ENCODE measurements around the gene RXFP2. TPM values are rescaled to one million over a fixed set of nuclear protein-coding genes. Genes with fewer than 3 reads are reported as not detected.

RXFP2 gene
- total and polyA plus RNA-seq, 9 of the 15 experiments (the other 6 are each of a cell fraction or from before 2014, with no cell fraction given), result not detected

- H4K20me1 ChIP-seq (replicated peaks; ENCODE audit: control insufficient read depth, insufficient read depth, low read length), result no peaks in the 10 kb centered on the region
- TF ChIP-seq ETS2 (tag; IDR thresholded peaks at IDR 0.05; ENCODE audit: borderline replicate concordance, poor library complexity, severe bottlenecking) (no peak), POLR3G (IDR thresholded peaks at IDR 0.05; ENCODE audit: extremely low read depth, insufficient read length, insufficient replicate concordance) (no peak), ZSCAN32 (CRISPR knock-in tag; IDR thresholded peaks at IDR 0.05) (no peak), ZNF143 (CRISPR knock-in tag; IDR thresholded peaks at IDR 0.05) (no peak), XRCC5 (IDR thresholded peaks at IDR 0.05; ENCODE audit: low read depth, low read length) (no peak), PHF8 (IDR thresholded peaks at IDR 0.05; ENCODE audit: borderline replicate concordance, low read length) (no peak), HNRNPH1 (optimal IDR thresholded peaks at IDR 0.05; ENCODE audit: low read depth, low read length) (no peak)
- no peaks in the 10 kb centered on the region for H3K79me2 ChIP-seq (ENCODE audit: control insufficient read depth, insufficient read depth, low read length)
- ATAC-seq, result no peak
- H3K36me3 ChIP-seq (ENCODE audit: control insufficient read depth, insufficient read depth, low read length), result no peaks in the 10 kb centered on the region
- H3K9ac ChIP-seq (ENCODE audit: insufficient read depth in 1 of 2, low read depth in 2 of 2, low read length in 2 of 2), result no peak overlapping the region
- H2AFZ ChIP-seq (ENCODE audit: low read depth, low read length), result no peak overlapping the region
- H3K4me2 ChIP-seq (ENCODE audit: insufficient read depth, low read length), result no peak overlapping the region
- WGBS (ENCODE audit: insufficient coverage, low coverage, missing lambda C conversion rate), result 0% methylated on average over 6 of the region's 7 CpGs
- ChIA-PET CTCF (ENCODE audit: low intra/inter-chr PET ratio) (no interaction called here), POLR2A (no interaction called here)
- H3K4me1 ChIP-seq (replicated peaks in 1 of 2; ENCODE audit: control insufficient read depth in 2 of 2, insufficient read depth in 2 of 2, low read length in 2 of 2), result no peaks in the 10 kb centered on the region
- no peaks in the 10 kb centered on the region for H3K27me3 ChIP-seq (ENCODE audit: control insufficient read depth in 2 of 2, insufficient read depth in 2 of 2, low read length in 2 of 2)
- no TSS peak for BruUV-seq (replicated peaks)
- DNase-seq (ENCODE audit: extremely low read depth in 1 of 4, low spot score in 3 of 4), result no peak
- intact Hi-C loops (cut with micrococcal nuclease), result no loop called here
- in situ Hi-C loops (cut with MboI), result no loop called here
- no peaks in the 10 kb centered on the region for H3K9me1 ChIP-seq (ENCODE audit: control insufficient read depth, insufficient read depth, low read length)
- no peak for FAIRE-seq
- no peak overlapping the region for H3K27ac ChIP-seq (ENCODE audit: extremely low read depth, low read depth, low read length)
- no peaks in the 10 kb centered on the region for H3K9me3 ChIP-seq (replicated peaks; ENCODE audit: control insufficient read depth, insufficient read depth, low read depth, low read length)
- H3K4me3 ChIP-seq, result no peak overlapping the region
Measured at GRCh38 chr13:31786011-31786410, 46.7 kb downstream of the RXFP2 start.

- 0% methylated on average over 2 of the region's 2 CpGs for WGBS (ENCODE audit: insufficient coverage, low coverage, missing lambda C conversion rate)
- no TSS peak for BruUV-seq (replicated peaks)
- Histone ChIP-seq H3K9me3 (replicated peaks; ENCODE audit: control insufficient read depth, insufficient read depth, low read depth, low read length) (no peaks in the 10 kb centered on the region), H3K27ac (ENCODE audit: extremely low read depth, low read depth, low read length) (no peak overlapping the region), H3K79me2 (ENCODE audit: control insufficient read depth, insufficient read depth, low read length) (no peaks in the 10 kb centered on the region), H3K27me3 (ENCODE audit: control insufficient read depth in 2 of 2, insufficient read depth in 2 of 2, low read length in 2 of 2) (no peaks in the 10 kb centered on the region), H3K4me2 (ENCODE audit: insufficient read depth, low read length) (no peak overlapping the region), H3K4me1 (replicated peaks in 1 of 2; ENCODE audit: control insufficient read depth in 2 of 2, insufficient read depth in 2 of 2, low read length in 2 of 2) (no peaks in the 10 kb centered on the region), H3K36me3 (ENCODE audit: control insufficient read depth, insufficient read depth, low read length) (no peaks in the 10 kb centered on the region), H4K20me1 (replicated peaks; ENCODE audit: control insufficient read depth, insufficient read depth, low read length) (no peaks in the 10 kb centered on the region), H3K9ac (ENCODE audit: insufficient read depth in 1 of 2, low read depth in 2 of 2, low read length in 2 of 2) (no peak overlapping the region), H2AFZ (ENCODE audit: low read depth, low read length) (no peak overlapping the region), H3K4me3 (no peak overlapping the region), H3K9me1 (ENCODE audit: control insufficient read depth, insufficient read depth, low read length) (no peaks in the 10 kb centered on the region)
- in situ Hi-C loops (cut with MboI) (no loop called here), intact Hi-C loops (cut with micrococcal nuclease) (no loop called here)
- FAIRE-seq (no peak), DNase-seq (ENCODE audit: extremely low read depth in 1 of 4, low spot score in 3 of 4) (no peak), ATAC-seq (no peak)
- CTCF ChIA-PET (ENCODE audit: low intra/inter-chr PET ratio), result no interaction called here
- POLR2A ChIA-PET, result no interaction called here
- TF ChIP-seq RHOXF2B (CRISPR knock-in tag; conservative IDR thresholded peaks at IDR 0.05), result no peak
- no peak for TF ChIP-seq SUPT5H (IDR thresholded peaks at IDR 0.05)
- no peak for TF ChIP-seq POLR3A (IDR thresholded peaks at IDR 0.05; ENCODE audit: borderline replicate concordance, extremely low read depth, insufficient read depth, insufficient read length)
- TF ChIP-seq AFF1 (IDR thresholded peaks at IDR 0.05; ENCODE audit: low read depth in 1 of 2, partially characterized antibody in 2 of 2), result no peak
- TF ChIP-seq ZNF263 (CRISPR knock-in tag; IDR thresholded peaks at IDR 0.05; ENCODE audit: borderline replicate concordance), result no peak
- TF ChIP-seq ADNP (tag; IDR thresholded peaks at IDR 0.05), result no peak
Measured at GRCh38 chr13:31790992-31791391, 51.7 kb downstream of the RXFP2 start.

Data from K562 (cell line).